Measurements from ENCODE around the gene CTCFL.

The CTCFL gene

DNA sequence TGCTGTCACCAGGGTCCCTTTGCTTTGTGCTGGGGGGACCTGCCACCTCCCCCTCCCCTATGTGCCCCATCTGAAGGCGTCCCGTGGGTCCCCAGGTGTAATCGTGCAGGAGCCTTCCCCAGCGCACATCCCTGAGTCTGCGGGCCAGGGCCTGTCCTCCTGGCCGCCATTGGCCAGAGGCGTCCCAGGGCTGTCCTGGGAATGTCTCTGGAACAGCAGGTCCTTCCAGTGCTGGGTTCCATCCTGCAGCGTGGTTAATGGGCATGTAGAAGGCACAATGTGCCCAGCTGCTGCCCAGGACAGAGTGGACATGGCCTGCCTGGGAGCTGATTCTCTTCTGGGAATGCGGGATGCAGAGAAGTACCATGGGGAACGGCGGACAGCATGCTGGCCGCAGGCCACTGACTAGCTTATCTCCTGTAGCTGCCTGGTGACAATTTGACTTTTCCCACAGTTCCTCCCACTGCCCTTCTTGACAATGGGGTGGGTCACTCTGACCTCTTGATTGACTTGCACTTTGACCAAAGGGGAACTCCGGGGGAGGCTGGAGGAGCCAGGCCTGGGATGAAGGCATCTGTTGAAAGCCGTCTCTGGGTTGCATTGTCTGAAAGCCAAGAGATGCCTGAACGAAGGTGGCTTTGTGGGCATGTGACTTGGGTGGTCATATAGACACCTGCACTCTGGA lies 64.0 kb downstream of the CTCFL start:
- DNase-seq = no peak

DNA sequence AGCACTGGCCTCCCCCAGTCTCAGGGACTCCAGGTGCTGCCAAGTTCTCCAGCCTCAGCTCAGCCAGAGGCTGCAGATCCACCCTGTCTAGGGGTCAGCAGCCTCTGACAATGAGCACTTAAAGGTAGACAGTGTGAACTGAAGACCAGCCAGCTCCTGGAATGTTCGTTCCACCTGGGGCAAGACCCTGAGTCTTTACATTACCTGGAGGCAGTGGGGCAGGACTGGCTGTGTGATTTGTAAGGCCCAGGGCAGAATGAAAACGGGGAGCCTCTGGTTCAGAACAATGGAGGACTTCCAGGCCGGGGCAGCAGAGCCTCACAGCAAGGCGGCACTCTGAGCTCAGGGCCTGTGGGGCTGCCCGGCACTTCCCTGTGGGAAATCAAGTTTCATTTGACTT lies 65.0 kb downstream of the CTCFL start:
- no peak for DNase-seq

DNA sequence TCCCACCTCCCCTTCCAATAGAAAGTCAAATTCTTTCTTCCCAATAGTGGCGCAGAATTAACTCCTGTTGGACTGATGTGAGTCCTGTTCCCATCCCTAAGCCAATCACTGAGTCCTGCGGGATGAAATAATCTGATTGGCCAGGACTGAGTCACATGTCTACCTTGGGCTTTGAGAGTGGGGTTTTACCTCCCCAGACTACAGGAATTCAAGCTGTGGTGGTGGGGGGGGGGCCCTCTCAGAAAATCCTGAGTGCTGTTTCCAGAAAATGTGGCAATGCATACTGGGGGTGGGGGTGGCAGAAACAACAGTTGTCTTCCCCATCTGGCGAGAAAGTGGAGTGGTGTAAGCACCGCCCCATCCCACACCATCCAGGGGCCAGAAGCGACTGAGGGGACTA lies 65.7 kb downstream of the CTCFL start:
- no peak for DNase-seq

DNA sequence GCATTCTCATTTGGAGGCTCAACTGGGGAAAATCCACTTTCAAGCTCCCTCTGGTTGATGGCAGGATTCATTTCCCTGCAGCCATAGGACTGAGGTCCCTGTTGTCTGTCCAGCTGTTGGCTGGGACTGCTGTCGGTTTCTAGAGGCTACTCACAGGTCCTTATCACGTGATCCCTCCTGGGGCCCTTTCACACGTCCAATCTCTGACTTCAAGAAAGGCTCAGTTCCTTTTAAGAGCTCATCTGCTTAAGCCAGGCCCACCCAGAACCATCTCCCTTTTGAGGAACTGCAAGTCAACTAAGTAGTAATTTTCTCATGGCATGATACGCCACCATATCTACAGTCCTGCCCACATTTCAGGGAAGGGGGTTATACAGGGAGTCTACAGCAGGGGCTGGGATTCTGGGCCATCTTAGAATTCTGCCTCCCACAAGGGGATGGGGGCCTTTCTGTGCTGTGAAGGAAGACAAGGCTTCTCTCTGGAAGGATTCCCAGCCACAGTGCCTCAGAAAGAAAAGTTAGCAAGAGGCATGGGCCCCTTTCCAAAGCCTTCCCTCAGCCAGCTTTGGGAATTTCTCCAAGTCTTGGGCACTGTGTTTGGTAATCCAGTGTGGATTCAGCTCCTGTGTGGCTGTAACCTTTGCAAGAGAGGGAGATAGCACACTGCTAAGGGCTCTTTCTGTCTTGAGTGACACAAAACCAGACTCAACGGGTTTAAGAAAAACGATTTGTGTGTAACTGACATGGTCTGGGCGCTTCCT lies 66.4 kb downstream of the CTCFL start:
- no peak for DNase-seq

DNA sequence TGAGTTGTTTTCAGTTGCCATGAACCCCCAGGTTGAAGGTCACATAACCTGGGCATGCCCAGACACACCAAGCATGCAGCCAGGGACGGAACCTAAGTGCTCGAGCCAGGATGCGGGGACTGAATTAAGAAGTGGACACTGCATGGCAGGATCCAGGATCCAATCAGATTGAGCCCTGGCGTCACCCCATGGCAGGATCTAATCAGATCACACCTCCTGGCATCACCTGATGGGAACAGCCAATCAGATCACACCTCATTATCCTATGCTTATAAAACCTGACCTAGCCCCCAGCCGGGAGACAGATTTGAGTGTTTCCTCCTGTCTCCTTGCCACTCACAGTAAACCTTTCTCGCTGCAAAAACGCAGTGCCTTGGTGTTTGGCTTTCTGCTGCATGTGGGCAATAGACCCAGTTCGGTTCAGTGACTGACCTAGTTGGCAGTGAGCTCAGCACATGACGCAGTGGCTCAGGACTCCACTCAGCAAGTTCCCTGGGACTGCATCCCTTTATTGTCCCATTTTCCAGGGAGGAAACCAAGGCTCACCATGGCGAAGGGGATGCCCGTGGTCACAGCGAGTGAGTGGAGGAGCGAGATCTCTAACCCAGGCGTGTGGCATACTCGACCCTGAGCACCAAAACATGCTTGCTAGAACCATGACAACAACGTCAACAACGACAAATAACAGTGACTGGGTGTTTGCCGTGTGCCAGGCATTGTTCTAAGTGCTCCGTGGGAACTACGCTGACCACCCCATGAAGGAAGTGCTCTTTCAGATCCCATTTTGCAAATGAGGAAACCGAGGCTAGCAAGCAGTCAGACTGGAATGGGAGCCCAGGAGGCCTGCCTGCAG lies 67.5 kb downstream of the CTCFL start:
- no peak for DNase-seq

DNA sequence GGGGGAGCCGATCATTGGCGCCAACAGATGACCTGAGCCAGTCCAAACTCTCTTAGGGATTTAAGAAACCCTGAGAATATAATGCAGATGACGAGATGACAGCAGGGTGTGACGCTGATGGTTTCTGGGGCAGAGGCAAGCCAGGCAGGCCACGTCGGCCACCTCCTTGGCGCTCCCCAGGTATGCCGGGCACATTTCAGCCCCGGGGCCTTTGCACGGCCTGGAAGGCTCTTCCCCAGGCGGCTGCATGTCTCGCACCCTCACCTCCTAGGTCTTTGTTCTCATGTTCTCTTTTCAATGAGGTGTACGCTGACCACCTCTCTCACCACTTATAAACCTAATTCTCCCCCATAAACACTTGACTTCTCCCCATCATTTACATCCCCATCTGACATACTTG lies 68.8 kb downstream of the CTCFL start:
- no peak for DNase-seq

DNA sequence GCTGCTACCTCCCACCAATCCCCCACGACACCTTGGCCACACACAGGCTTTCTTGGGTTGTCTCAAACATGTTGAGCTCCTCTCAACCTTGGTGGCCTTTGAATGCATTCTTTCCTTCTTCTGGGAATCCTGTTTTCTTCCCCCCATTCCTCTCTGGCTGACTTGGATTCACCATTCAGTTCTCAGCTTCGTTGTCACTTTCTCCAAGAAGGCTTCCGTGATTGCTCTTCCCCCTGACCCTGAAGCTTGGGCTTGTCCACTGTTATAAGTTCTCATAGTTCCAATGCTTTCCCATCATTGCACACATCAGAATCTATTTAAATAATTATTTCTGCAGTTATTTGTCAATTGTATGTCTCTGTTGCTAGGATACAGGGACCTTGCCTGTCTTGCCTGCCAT lies 69.6 kb downstream of the CTCFL start:
- no peak for DNase-seq

DNA sequence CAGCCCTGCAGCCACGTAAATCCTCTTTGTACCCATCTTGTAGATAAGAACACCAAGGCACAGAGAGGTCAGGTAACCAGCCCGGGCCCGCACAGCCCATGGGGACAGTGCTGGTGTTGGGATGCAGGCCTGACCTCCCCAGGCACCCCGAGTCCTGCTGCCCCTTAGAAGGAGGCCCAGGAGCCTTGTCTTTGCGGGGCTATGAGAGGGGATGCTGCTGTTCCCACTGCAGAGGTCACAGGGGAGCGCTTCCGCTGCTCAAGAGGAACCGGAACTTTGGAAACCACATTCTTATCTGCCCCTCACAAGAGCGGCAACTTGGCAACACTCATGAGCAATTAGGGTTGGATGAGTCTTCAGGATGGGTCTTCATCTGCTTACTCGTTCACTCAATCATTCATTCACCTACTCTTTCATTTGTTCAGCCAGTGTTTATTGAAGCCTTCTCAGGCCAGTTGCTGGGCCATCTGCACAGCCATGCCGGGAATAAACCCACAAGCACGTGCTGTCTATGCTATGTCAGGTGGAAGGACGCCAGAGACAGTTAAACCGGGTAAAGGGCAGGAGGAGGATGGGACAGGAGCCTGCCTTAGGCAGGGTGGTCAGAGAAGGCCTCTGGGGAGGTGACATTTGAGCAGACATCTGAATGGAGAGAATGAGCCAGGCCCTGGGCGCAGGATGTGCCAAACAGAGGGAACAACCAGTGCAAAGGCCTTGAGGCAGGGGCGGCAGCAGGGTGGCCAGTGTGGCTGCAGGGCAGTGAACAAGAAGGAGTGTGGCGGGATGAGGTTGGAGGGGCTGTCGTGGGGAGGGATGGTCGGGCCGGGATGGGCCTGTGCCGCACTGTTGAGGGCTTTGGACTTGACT lies 72.9 kb downstream of the CTCFL start:
- DNase-seq = no peak

DNA sequence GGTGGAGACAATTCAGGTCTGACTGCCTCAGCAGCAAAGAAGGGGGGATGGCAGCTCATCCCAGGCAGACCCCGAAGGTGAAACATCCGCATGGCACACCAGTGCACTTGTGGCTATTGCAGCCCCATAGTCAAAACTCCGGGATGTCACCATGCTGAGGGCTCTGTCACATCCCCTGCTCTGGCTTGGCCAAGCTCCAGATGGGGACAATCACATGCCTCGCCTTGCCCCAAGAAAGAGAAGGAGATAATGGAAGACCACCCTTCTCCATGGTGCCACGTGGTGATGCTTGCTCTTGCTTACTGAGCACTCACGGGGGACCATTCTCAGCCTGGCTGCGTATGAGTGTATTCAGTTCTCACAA lies 73.5 kb downstream of the CTCFL start:
- DNase-seq = no peak

DNA sequence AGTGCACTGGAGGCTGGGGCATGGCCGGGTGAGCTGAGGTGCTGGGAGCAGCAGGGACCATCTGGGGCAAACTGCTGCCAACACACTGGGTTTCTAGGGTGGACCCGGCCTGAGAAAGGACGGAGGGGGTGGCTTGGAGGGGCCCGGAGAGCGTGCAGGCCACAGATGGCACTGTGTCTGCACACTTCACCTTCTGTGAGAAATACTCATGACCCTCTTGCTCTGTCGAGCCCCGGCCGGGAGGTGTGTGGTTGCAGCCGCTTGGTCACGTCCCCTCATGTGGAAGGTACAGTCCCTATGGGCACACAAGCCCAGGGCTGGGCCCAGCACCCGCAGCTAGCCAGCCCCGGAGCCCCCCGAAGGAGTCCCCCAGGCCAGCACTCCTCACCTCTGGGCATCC lies 74.0 kb downstream of the CTCFL start:
- DNase-seq = no peak

DNA sequence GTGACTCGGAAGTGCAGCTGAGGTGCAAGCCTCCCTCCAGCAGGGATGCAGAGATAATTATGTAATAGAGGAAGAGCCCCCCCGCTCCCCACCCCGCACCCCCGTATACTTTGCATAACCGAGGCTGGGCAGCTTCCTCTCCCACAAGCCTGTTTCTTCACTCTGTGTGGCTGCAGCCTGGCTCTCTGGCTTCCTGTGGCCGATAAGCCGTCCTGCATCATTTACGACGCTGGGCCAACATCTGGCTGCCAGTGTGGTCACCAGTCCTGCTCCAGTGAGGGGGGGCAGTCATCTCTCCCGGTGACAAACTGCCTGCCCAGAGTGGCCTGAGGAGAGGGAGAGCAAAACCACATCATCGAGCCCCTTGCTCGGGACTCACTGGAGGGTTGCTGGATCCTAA lies 74.5 kb downstream of the CTCFL start:
- DNase-seq = no peak

DNA sequence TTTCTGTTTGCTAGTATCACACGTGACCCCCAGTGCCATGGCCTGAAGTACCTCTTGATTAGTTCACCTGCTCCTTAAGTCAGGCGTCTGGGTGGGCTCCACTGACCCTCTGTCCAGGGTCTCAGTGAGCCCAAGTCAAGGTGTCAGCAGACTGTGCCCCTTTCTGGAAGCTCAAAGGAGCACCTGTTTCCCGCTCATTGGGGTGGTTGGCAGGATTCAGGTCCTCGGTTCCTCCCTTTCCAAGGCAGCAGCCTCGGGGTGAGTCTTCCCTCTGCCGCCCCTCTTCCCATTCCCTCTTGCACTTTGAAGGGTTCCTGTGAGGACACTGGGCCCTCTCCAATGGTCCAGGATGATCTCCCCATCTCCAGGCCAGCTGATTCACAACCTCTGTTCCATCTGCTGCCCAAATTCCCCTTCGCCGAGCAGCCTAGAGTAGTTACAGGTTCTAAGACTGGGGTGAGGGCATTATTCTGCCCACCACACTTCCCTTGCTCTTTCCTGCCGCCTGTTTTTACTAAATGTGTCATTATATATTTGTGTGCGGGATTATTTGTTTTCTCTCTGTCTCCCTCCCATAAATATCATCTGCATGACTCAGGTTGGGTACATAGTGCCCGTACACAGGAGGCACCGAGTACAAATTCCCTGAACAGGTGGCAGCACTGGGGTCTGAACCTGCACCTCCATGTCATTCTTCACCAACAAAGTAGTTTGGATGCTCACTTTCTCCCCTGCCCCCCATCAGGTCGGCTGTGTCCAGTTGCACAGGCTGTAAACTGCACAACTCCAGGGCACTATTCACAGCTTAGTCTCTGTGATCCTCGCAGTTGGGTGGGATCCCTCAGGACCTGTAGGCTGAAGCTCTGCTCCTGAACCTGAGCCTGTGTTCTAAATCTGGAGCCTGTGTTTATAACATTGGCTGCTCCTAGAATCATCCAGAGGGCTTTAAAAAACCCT lies 75.3 kb downstream of the CTCFL start:
- no peak for DNase-seq

DNA sequence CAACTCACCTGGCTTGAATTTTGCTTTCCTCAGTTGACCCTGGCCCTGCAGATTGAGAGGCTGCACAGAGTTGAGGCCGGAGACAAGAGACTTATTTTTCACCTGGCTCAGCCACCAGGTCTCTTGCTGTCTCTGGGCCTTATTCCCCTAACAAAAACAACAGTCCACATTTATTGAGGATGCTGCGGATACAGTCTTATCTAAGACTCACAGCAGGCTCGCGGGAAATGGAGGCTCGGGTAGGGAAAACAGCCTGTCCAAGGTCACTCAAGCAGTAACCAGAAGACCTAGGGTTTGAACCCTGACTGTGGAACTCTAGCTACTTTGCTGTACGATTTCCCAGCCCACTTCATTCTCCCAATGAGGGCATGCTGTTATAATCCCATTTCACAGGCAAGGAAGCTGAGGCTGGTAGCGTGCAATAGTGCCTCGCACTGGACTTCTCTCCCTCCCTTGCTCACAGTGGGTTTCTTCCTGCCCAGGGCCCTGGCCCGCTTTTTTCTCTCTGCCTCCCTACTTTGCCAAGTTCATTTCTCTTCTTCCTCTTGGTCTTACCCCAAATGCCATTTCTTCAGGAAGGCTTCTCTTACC lies 76.1 kb downstream of the CTCFL start:
- no peak for DNase-seq
